HepG2 (cell line): ENCODE results near the gene TMEM225B. TPM values are rescaled to one million over a fixed set of nuclear protein-coding genes. Genes with fewer than 3 reads are reported as not detected.

Experiments
- CHD4 ChIP-seq: fragments of 200-600 bp; sonication (generic); IDR thresholded peaks from 2 replicates; pipeline ENCODE4 v1.7.0; 2017; ENCODE audit warnings: mild to moderate bottlenecking, low read length, borderline replicate concordance
- DRAP1 ChIP-seq: IDR thresholded peaks from 2 replicates; pipeline ENCODE4 v1.6.1; 2016; ENCODE audit warnings: missing genetic modification reagents, missing compliant biosample characterization
- FOSL2 ChIP-seq: sonication (generic); formaldehyde crosslinking; IDR thresholded peaks from 2 replicates; pipeline ENCODE4 v1.4.0; 2020; ENCODE audit warnings: missing genetic modification reagents
- GRHL1 ChIP-seq: sonication (generic); formaldehyde crosslinking; conservative IDR thresholded peaks from 2 replicates; pipeline ENCODE4 v1.8.0; 2022; ENCODE audit warnings: missing genetic modification reagents
- MEIS1 ChIP-seq: sonication (generic); formaldehyde crosslinking; IDR thresholded peaks from 2 replicates; pipeline ENCODE4 v1.9.0; 2021; ENCODE audit warnings: mild to moderate bottlenecking, missing genetic modification reagents, moderate library complexity, borderline replicate concordance
- MTF1 ChIP-seq: sonication (generic); formaldehyde crosslinking; IDR thresholded peaks from 2 replicates; pipeline ENCODE4 v1.5.0; 2020; ENCODE audit warnings: missing genetic modification reagents
- PRDM15 ChIP-seq: sonication (generic); formaldehyde crosslinking; IDR thresholded peaks from 2 replicates; pipeline ENCODE4 v1.4.0; 2020; ENCODE audit warnings: missing genetic modification reagents
- SMARCC2 ChIP-seq: fragments of 450-650 bp; IDR thresholded peaks from 2 replicates; pipeline ENCODE4 v1.6.1; 2017; ENCODE audit warnings: antibody characterized with exemption, mild to moderate bottlenecking
- SRSF1 ChIP-seq: fragments of 200-400 bp; formaldehyde crosslinking; optimal IDR thresholded peaks from 2 replicates; pipeline ENCODE3; 2017; ENCODE audit warnings: mild to moderate bottlenecking, low read depth, low read length, moderate library complexity
- TAF15 ChIP-seq: fragments of 200-400 bp; formaldehyde crosslinking; IDR thresholded peaks from one replicate; pipeline ENCODE4 v1.6.1; 2018; ENCODE audit warnings: mild to moderate bottlenecking, low read depth, low read length; ENCODE audit not compliant: poor library complexity, severe bottlenecking
- UBTF ChIP-seq: sonication (generic); formaldehyde crosslinking; IDR thresholded peaks from 2 replicates; pipeline ENCODE4 v1.4.0; 2020; ENCODE audit warnings: mild to moderate bottlenecking, missing genetic modification reagents
- ZBTB21 ChIP-seq: sonication (generic); formaldehyde crosslinking; IDR thresholded peaks from 2 replicates; pipeline ENCODE4 v1.4.0; 2020; ENCODE audit warnings: missing genetic modification reagents
- ZNF282 ChIP-seq: fragments of 450-650 bp; IDR thresholded peaks from 2 replicates; pipeline ENCODE4 v1.6.1; 2018; ENCODE audit not compliant: partially characterized antibody
- ZNF34 ChIP-seq: sonication (generic); formaldehyde crosslinking; IDR thresholded peaks from 2 replicates; pipeline ENCODE4 v1.4.0; 2020; ENCODE audit warnings: mild to moderate bottlenecking, missing genetic modification reagents, borderline replicate concordance
- ZNF441 ChIP-seq: sonication (generic); formaldehyde crosslinking; IDR thresholded peaks from 2 replicates; pipeline ENCODE4 v1.7.0; 2021; ENCODE audit warnings: missing genetic modification reagents, borderline replicate concordance
- ZNF503 ChIP-seq: sonication (generic); formaldehyde crosslinking; IDR thresholded peaks from 2 replicates; pipeline ENCODE4 v1.4.0; 2020; ENCODE audit warnings: missing genetic modification reagents
- ZNF570 ChIP-seq: sonication (generic); formaldehyde crosslinking; IDR thresholded peaks from 2 replicates; pipeline ENCODE4 v1.4.0; 2020; ENCODE audit warnings: mild to moderate bottlenecking, missing genetic modification reagents, borderline replicate concordance
- polyA plus RNA-seq, 8 experiments: library from polyadenylated mRNA; depleted of rRNA in 3 of 8; stranded (reverse) in 7 of 8; unstranded in 1 of 8; fragments of >200 nt; fragmentation: Illumina TruSeq in 4 of 8; extraction: Trizol in 4 of 8; gene quantifications; 2 replicates each; pipeline versions ENCODE4 v1.2.1 to v1.2.3, GENCODE V29; 2011 to 2016; ENCODE audit warnings: low read depth in 4 of 8, missing spikeins in 1 of 8, mixed read lengths in 1 of 8; ENCODE audit not compliant: insufficient read depth in 1 of 8
- total RNA-seq, 5 experiments: library from RNA; depleted of rRNA; stranded (reverse); fragments of >200 nt; fragmentation: Illumina TruSeq; extraction: Trizol; gene quantifications; 2 replicates each; pipeline ENCODE4 v1.2.3, GENCODE V29; 2016; ENCODE audit warnings: low read depth in 1 of 5

Gene TMEM225B
- total and polyA plus RNA-seq, 2 of the 13 experiments (the other 11 are each of a cell fraction or from before 2014, with no cell fraction given) = 0.78 to 0.95 TPM

GRCh38 chr7:99558306-99559174, 39.5 kb upstream of the TMEM225B start, which contains the start of gene ZNF655 (continued):
- TF ChIP-seq ZNF503 (CRISPR knock-in tag) (0 out of 2 replicates have a peak, but pooled peaks have one; percentile 5), UBTF (peak; percentile 96), ZNF34 (CRISPR knock-in tag) (0 out of 2 replicates have a peak, but pooled peaks have one; percentile 5), DRAP1 (CRISPR knock-in tag) (peak; percentile 49), ZNF282 (no peak), GRHL1 (CRISPR knock-in tag) (no peak), SRSF1 (peak; percentile 93), FOSL2 (peak; percentile 28; the same call in 1 of the 2 replicates), ZBTB21 (peak; percentile 48), SMARCC2 (no peak), MEIS1 (CRISPR knock-in tag) (no peak; the same call in 1 of the 2 replicates), MTF1 (CRISPR knock-in tag) (no peak), ZNF570 (CRISPR knock-in tag) (no peak), ZNF441 (CRISPR knock-in tag) (no peak; the same call in 1 of the 2 replicates), CHD4 (no peak), TAF15 (peak; percentile 73), PRDM15 (no peak)
